Fibroblast of lung (primary cell): Measurements from ENCODE around the gene OR4D6. TPM values are rescaled to one million over a fixed set of nuclear protein-coding genes. Genes with fewer than 3 reads are reported as not detected.

ENCODE experiments used
- DNase-seq, 2 donors: peaks; one replicate each; pipeline versions ENCODE4 v3.0.0 to v3.0.0-alpha.2; 2010; ENCODE audit warnings: low read depth in 2 of 2
- H2AFZ ChIP-seq: 2 replicates; pipeline ENCODE4 v1.5.1; 2012; ENCODE audit warnings: low read length, control low read depth, inconsistent platforms
- H3K27ac ChIP-seq: 2 replicates; pipeline ENCODE4 v1.5.1; 2011; ENCODE audit warnings: low read length, control low read depth; ENCODE audit not compliant: insufficient read depth
- H3K27me3 ChIP-seq: 2 replicates; pipeline ENCODE4 v1.5.1; 2011; ENCODE audit warnings: mild to moderate bottlenecking, low read length; ENCODE audit not compliant: control insufficient read depth, insufficient read depth
- H3K36me3 ChIP-seq: 2 replicates; pipeline ENCODE4 v1.5.1; 2011; ENCODE audit warnings: low read length; ENCODE audit not compliant: control insufficient read depth, insufficient read depth
- H3K4me1 ChIP-seq: 2 replicates; pipeline ENCODE4 v1.5.1; 2011; ENCODE audit warnings: low read length; ENCODE audit not compliant: control insufficient read depth, insufficient read depth; ENCODE audit errors: extremely low read depth
- H3K4me2 ChIP-seq: 2 replicates; pipeline ENCODE4 v1.5.1; 2011; ENCODE audit warnings: low read length, control low read depth; ENCODE audit not compliant: insufficient read depth; ENCODE audit errors: extremely low read depth
- H3K4me3 ChIP-seq, 4 experiments: fragments of 200-600 bp in 1 of 4; sonication (generic) in 1 of 4; replicated peaks in 1 of 4; 2 replicates each; pipeline ENCODE4 v1.5.1; 2011 to 2016; ENCODE audit warnings: low read length in 4 of 4, low read depth in 3 of 4, mild to moderate bottlenecking in 3 of 4, control low read depth in 2 of 4, inconsistent platforms in 1 of 4, mixed read lengths in 1 of 4; ENCODE audit not compliant: insufficient read depth in 1 of 4; ENCODE audit errors: control extremely low read depth in 1 of 4
- H3K79me2 ChIP-seq: 2 replicates; pipeline ENCODE4 v1.5.1; 2012; ENCODE audit warnings: mild to moderate bottlenecking, low read length, inconsistent platforms; ENCODE audit not compliant: control insufficient read depth, insufficient read depth
- H3K9ac ChIP-seq: 2 replicates; pipeline ENCODE4 v1.5.1; 2011; ENCODE audit warnings: mild to moderate bottlenecking, low read length, control low read depth; ENCODE audit not compliant: insufficient read depth
- H3K9me3 ChIP-seq: 2 replicates; pipeline ENCODE4 v1.5.1; 2012; ENCODE audit warnings: low read depth, low read length; ENCODE audit not compliant: control insufficient read depth, insufficient read depth
- H4K20me1 ChIP-seq: 2 replicates; pipeline ENCODE4 v1.5.1; 2011; ENCODE audit warnings: low read length; ENCODE audit not compliant: control insufficient read depth, insufficient read depth; ENCODE audit errors: extremely low read depth
- EZH2 ChIP-seq: IDR thresholded peaks from 2 replicates; pipeline ENCODE4 v1.5.1; 2012; ENCODE audit warnings: low read length, control low read depth, mild to moderate bottlenecking; ENCODE audit errors: missing control alignments
- polyA minus RNA-seq: library from RNA; depleted of rRNA, polyadenylated mRNA; stranded (reverse); fragments of >200 nt; gene quantifications from 2 replicates; pipeline ENCODE4 v1.2.3, GENCODE V29; 2011; ENCODE audit warnings: low replicate concordance
- polyA plus RNA-seq, 2 donors: library from polyadenylated mRNA; depleted of rRNA in 1 of 2; stranded (reverse) in 1 of 2; unstranded in 1 of 2; fragments of >200 nt; gene quantifications; 2 replicates each; pipeline ENCODE4 v1.2.1, GENCODE V29; 2011 to 2012; ENCODE audit warnings: missing spikeins in 1 of 2
- total RNA-seq: library from RNA; depleted of rRNA; stranded (reverse); fragments of >200 nt; gene quantifications from 2 replicates; pipeline ENCODE4 v1.2.1, GENCODE V29; 2014
- TF ChIP-seq, protein P1 (sequence below), 2 donors: IDR thresholded peaks in 1 of 2; conservative IDR thresholded peaks in 1 of 2; 1 replicate in 1 of 2; 2 replicates in 1 of 2; pipeline ENCODE4 v1.5.1; 2011 to 2012; ENCODE audit warnings: low read length in 2 of 2, control low read depth in 1 of 2, inconsistent platforms in 1 of 2, low read depth in 1 of 2, mild to moderate bottlenecking in 1 of 2

The OR4D6 gene
- not detected in 2 replicates for total RNA-seq
- polyA plus RNA-seq, result not detected in 2 replicates
- not detected in 2 replicates for polyA plus RNA-seq (2012)
- polyA minus RNA-seq, result not detected in 2 replicates

DNA sequence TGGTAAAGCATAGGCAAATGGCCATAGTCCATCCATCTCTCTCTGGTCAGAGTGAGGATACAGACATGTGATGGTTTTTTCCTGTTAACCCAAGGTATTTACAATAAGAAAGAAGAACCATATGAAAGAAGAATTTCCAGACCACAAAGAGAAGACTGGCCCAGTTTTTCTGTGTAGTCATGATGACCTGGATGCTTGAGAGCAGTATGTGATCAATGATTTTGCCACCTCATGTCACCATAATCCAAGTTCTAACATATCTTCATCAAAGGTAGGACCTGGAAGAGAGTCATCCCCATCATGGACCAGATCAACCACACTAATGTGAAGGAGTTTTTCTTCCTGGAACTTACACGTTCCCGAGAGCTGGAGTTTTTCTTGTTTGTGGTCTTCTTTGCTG, at the start of gene OR4D6:
Gene OR4D6 (plus strand): TSS at position 301 of the 400 bp plus-strand sequence. CDS start 0 bp downstream, at position 301.
- H3K9ac ChIP-seq, result no peak within 1 kb of the TSS
- H3K27me3 ChIP-seq, result no peaks in the 10 kb centered on the region
- H3K79me2 ChIP-seq, result no peaks in the 10 kb centered on the region
- H3K4me3 ChIP-seq, result no peak within 1 kb of the TSS
- no peaks in the 10 kb centered on the region for H3K9me3 ChIP-seq
- H4K20me1 ChIP-seq, result no peaks in the 10 kb centered on the region
- H2AFZ ChIP-seq, result no peak within 1 kb of the TSS
- H3K4me2 ChIP-seq, result no peak within 1 kb of the TSS
- DNase-seq, result no peak
- H3K27ac ChIP-seq, result no peak within 1 kb of the TSS
- no peaks in the 10 kb centered on the region for H3K4me1 ChIP-seq
- TF ChIP-seq, protein P1, sequence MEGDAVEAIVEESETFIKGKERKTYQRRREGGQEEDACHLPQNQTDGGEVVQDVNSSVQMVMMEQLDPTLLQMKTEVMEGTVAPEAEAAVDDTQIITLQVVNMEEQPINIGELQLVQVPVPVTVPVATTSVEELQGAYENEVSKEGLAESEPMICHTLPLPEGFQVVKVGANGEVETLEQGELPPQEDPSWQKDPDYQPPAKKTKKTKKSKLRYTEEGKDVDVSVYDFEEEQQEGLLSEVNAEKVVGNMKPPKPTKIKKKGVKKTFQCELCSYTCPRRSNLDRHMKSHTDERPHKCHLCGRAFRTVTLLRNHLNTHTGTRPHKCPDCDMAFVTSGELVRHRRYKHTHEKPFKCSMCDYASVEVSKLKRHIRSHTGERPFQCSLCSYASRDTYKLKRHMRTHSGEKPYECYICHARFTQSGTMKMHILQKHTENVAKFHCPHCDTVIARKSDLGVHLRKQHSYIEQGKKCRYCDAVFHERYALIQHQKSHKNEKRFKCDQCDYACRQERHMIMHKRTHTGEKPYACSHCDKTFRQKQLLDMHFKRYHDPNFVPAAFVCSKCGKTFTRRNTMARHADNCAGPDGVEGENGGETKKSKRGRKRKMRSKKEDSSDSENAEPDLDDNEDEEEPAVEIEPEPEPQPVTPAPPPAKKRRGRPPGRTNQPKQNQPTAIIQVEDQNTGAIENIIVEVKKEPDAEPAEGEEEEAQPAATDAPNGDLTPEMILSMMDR (conservative IDR thresholded peaks at IDR 0.05 in 1 of 2, IDR thresholded peaks at IDR 0.05 in 1 of 2; ENCODE audit: low read depth in 1 of 2, low read length in 2 of 2), result no peak
- no peaks in the 10 kb centered on the region for H3K36me3 ChIP-seq

GRCh38 chr11:59413646-59414045, 43.1 kb upstream of the OR4D6 start:
- no peak for DNase-seq
- no peak for TF ChIP-seq EZH2
- TF ChIP-seq, protein P1 (conservative IDR thresholded peaks at IDR 0.05 in 1 of 2, IDR thresholded peaks at IDR 0.05 in 1 of 2; ENCODE audit: low read depth in 1 of 2, low read length in 2 of 2), result no peak

DNA sequence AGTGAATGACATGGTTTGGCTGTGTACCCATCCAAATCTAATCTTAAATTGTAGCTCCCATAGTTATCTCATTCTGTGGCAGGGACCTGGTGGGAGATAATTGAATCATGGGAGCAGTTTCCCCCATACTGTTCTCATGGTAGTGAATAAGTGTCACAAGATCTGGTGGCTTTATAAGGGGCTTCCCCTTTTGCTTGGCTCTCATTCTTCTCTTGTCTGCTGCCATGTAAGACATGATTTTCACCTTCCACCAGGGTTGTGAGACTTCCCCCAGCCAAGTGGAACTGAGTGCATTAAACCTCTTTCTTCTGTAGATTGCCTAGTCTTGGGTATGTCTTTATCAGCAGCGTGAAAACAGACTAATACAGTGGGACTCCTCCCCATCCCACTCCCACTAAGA, 41.6 kb upstream of the OR4D6 start:
- TF ChIP-seq, protein P1 (conservative IDR thresholded peaks at IDR 0.05 in 1 of 2, IDR thresholded peaks at IDR 0.05 in 1 of 2; ENCODE audit: low read depth in 1 of 2, low read length in 2 of 2), result no peak
- TF ChIP-seq EZH2, result no peak
- Histone ChIP-seq H3K36me3 (no peaks in the 10 kb centered on the region), H3K27me3 (no peaks in the 10 kb centered on the region), H3K4me1 (no peaks in the 10 kb centered on the region), H3K9me3 (no peaks in the 10 kb centered on the region), H3K4me2 (no peak overlapping the region), H3K27ac (no peak overlapping the region), H3K9ac (no peak overlapping the region), H4K20me1 (no peaks in the 10 kb centered on the region), H3K4me3 (no peak overlapping the region), H2AFZ (no peak overlapping the region), H3K79me2 (no peaks in the 10 kb centered on the region)
- no peak for DNase-seq

More at GRCh38 chr11:59413646-59414045, 43.1 kb upstream of the OR4D6 start:
- H3K4me2 ChIP-seq, result no peak overlapping the region
- no peaks in the 10 kb centered on the region for H4K20me1 ChIP-seq
- no peak overlapping the region for H3K9ac ChIP-seq
- no peaks in the 10 kb centered on the region for H3K27me3 ChIP-seq
- H3K9me3 ChIP-seq, result no peaks in the 10 kb centered on the region
- H2AFZ ChIP-seq, result no peak overlapping the region
- no peaks in the 10 kb centered on the region for H3K4me1 ChIP-seq
- H3K79me2 ChIP-seq, result no peaks in the 10 kb centered on the region
- H3K4me3 ChIP-seq, result no peak overlapping the region
- H3K27ac ChIP-seq, result no peak overlapping the region
- H3K36me3 ChIP-seq, result no peaks in the 10 kb centered on the region
